ENCODE results near the gene FBXO42.

DNA sequence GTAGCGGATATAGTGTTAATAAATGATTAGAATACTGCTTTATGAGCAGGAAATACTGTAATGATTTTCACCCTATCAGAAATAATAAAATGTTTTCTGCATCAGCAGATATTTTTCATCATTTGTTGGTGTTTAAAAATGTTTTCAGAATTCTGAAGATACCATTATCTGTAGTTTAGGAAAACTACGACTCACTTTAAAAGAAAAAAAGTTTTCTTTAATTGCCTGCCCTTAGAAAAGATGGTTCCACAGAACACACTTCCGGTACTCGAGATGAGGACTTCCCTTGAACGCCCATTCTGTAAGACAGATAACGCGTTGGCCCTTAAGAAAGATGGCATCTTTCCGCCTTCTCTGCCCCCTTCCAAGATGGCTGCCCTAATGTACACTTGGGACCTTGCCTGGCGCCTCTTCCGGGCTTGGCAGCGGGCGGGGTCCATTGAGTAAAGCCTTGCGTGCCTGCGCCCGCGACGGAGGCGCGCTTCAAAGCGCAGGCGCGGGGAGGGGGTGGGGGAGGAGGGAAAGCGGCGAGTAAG lies 14.5 kb upstream of the FBXO42 start, which contains the start of gene SZRD1:
- TF ChIP-seq RAD21 (IDR thresholded peaks at IDR 0.05; ENCODE audit: low read depth) (no peak), TEAD4 (IDR thresholded peaks at IDR 0.05) (no peak), CREB1 (IDR thresholded peaks at IDR 0.05; ENCODE audit: low read depth) (0 out of 2 replicates have a peak, but pooled peaks have one; percentile 41), TAF1 (IDR thresholded peaks at IDR 0.05; ENCODE audit: low read depth) (no peak), TCF12 (IDR thresholded peaks at IDR 0.05; ENCODE audit: low read depth) (no peak)
- TF ChIP-seq, protein P1, sequence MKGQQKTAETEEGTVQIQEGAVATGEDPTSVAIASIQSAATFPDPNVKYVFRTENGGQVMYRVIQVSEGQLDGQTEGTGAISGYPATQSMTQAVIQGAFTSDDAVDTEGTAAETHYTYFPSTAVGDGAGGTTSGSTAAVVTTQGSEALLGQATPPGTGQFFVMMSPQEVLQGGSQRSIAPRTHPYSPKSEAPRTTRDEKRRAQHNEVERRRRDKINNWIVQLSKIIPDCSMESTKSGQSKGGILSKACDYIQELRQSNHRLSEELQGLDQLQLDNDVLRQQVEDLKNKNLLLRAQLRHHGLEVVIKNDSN (IDR thresholded peaks at IDR 0.05) = no peak

Data from Ishikawa (cell line).